Measurements from ENCODE around the gene NCBP2L.

DNA sequence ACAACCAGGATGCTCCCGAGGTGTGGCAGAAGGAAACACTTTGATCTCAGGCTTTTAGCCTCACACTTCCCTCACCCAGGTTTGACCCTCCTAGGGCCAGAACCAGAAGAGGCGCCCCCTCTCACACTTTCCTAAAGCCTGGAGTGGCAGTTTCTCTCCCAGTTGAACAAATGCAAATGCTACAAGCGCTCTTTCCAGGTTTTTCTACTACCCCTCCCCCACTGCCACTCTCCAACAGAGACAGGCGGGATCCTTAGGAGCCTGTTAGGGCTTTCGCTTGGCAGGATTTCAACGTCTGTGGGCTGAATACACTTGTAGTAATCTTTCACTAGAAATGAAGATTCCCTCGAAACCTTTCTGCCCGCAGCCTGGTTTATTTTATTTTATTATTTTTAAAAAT is 4.3 kb upstream of the NCBP2L start:
- no peak for TF ChIP-seq POLR2A (IDR thresholded peaks at IDR 0.05)
- TF ChIP-seq, protein P1, sequence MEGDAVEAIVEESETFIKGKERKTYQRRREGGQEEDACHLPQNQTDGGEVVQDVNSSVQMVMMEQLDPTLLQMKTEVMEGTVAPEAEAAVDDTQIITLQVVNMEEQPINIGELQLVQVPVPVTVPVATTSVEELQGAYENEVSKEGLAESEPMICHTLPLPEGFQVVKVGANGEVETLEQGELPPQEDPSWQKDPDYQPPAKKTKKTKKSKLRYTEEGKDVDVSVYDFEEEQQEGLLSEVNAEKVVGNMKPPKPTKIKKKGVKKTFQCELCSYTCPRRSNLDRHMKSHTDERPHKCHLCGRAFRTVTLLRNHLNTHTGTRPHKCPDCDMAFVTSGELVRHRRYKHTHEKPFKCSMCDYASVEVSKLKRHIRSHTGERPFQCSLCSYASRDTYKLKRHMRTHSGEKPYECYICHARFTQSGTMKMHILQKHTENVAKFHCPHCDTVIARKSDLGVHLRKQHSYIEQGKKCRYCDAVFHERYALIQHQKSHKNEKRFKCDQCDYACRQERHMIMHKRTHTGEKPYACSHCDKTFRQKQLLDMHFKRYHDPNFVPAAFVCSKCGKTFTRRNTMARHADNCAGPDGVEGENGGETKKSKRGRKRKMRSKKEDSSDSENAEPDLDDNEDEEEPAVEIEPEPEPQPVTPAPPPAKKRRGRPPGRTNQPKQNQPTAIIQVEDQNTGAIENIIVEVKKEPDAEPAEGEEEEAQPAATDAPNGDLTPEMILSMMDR (IDR thresholded peaks at IDR 0.05): no peak
